HUES48 (cell line): ENCODE data around the gene PCNX2.

Source experiments
- H3K27ac ChIP-seq: one replicate; pipeline ENCODE4 v1.7.0; 2013; ENCODE audit warnings: low read depth, low read length, inconsistent platforms
- H3K27me3 ChIP-seq: 2 replicates; pipeline ENCODE4 v1.6.1; 2013; ENCODE audit warnings: mild to moderate bottlenecking, low read length; ENCODE audit not compliant: control insufficient read depth, insufficient read depth
- H3K36me3 ChIP-seq: 2 replicates; pipeline ENCODE4 v1.6.1; 2013; ENCODE audit warnings: low read length; ENCODE audit not compliant: control insufficient read depth, insufficient read depth
- H3K4me1 ChIP-seq: 2 replicates; pipeline ENCODE4 v1.6.1; 2013; ENCODE audit warnings: mild to moderate bottlenecking, low read length; ENCODE audit not compliant: control insufficient read depth, insufficient read depth
- H3K4me3 ChIP-seq: 2 replicates; pipeline ENCODE4 v1.5.1; 2013; ENCODE audit warnings: mild to moderate bottlenecking, low read depth, low read length
- H3K9ac ChIP-seq: 2 replicates; pipeline ENCODE4 v1.6.1; 2013; ENCODE audit warnings: mild to moderate bottlenecking, low read depth, low read length, moderate library complexity
- H3K9me3 ChIP-seq: 2 replicates; pipeline ENCODE4 v1.6.1; 2013; ENCODE audit warnings: low read length; ENCODE audit not compliant: control insufficient read depth, insufficient read depth

Gene PCNX2

DNA sequence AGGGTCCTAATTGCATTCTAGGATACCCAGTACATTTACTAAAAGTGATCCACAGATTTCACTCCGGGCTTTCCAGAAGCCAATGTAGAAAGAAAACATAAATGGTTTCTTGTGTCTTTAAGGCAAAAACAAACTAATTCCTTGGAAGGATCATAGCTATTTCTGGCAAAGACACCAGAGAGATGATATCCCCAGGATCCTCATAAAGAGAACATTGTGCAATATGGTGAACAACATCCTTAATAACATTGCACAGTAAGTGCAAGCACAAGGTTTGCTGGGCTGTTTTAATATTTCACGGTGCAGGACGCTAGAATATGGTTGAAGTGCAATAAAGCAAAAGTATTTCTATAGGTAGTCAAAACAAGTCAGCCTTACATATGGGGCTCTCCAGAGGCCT lies 262.2 kb downstream of the PCNX2 start:
- H3K27ac ChIP-seq = no peak overlapping the region
- H3K4me1 ChIP-seq = no peaks in the 10 kb centered on the region
- H3K9ac ChIP-seq = no peak overlapping the region
- no peak overlapping the region for H3K4me3 ChIP-seq
- H3K36me3 ChIP-seq = no peaks in the 10 kb centered on the region; the same call in 1 of the 2 replicates
- no peaks in the 10 kb centered on the region for H3K9me3 ChIP-seq
- no peaks in the 10 kb centered on the region for H3K27me3 ChIP-seq

GRCh38 chr1:233032916-233033315 lies 262.6 kb downstream of the PCNX2 start:
- Histone ChIP-seq H3K36me3 (no peaks in the 10 kb centered on the region), H3K27me3 (no peaks in the 10 kb centered on the region), H3K27ac (no peak overlapping the region), H3K4me3 (no peak overlapping the region), H3K9ac (no peak overlapping the region), H3K9me3 (no peaks in the 10 kb centered on the region), H3K4me1 (peaks cover 2% of the 10 kb centered on the region; the same call in 1 of the 2 replicates)

DNA sequence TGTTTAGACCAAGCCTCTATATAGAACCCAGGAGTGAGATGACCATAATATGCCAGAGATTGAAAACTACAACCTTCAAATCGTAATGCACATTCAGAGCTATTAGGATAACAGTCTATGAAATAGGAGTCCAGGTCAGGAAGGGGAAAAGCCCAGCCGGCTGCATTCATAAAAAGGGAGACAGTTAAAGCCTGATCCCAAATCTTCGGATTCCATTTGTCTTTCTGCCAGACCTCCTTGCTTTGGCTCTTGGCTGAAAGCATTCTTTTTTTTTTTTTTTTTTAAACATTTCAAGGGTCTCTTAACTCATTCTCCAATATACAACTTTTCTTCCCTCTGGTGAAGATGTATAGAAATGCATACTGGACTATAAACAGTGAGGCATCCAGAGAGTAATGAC lies 264.0 kb downstream of the PCNX2 start:
- Histone ChIP-seq H3K9ac (no peak overlapping the region), H3K27me3 (no peaks in the 10 kb centered on the region), H3K4me3 (no peak overlapping the region), H3K9me3 (no peaks in the 10 kb centered on the region), H3K36me3 (no peaks in the 10 kb centered on the region), H3K4me1 (peaks cover 13% of the 10 kb centered on the region), H3K27ac (no peak overlapping the region)

- Histone ChIP-seq H3K4me3 (no peak overlapping the region), H3K9ac (no peak overlapping the region), H3K27me3 (no peaks in the 10 kb centered on the region), H3K36me3 (peaks cover 4% of the 10 kb centered on the region; the same call in 1 of the 2 replicates), H3K4me1 (peaks cover 25% of the 10 kb centered on the region), H3K27ac (no peak overlapping the region), H3K9me3 (no peaks in the 10 kb centered on the region)
Observed at GRCh38 chr1:233027046-233027445, 268.5 kb downstream of the PCNX2 start.

DNA sequence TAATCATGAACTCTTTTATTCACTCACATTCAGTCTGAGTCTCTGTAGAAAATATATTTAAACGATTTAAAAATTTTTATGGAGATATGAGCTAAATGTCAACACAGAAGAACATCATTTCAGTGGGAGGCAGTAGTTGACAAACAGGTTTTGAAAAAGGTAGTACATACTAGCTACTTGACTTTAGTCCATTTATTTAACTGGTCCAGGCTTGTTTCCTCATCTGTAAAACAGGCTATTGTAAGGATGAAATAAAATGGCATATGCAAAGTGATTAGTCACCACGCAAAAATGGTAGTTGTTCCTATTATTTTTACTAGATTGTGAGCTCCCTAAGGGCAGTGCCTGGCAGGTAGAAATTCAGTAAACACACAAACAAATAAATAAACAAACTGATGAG lies 270.0 kb downstream of the PCNX2 start:
- Histone ChIP-seq H3K27ac (peak overlapping the region; percentile 46), H3K36me3 (peaks cover 4% of the 10 kb centered on the region; the same call in 1 of the 2 replicates), H3K4me3 (no peak overlapping the region)

GRCh38 chr1:233025157-233025556 lies 270.4 kb downstream of the PCNX2 start:
- Histone ChIP-seq H3K4me3 (no peak overlapping the region), H3K27ac (peak overlapping the region; percentile 46), H3K9me3 (no peaks in the 10 kb centered on the region)

More for the DNA sequence above, 270.0 kb downstream of the PCNX2 start:
- Histone ChIP-seq H3K4me1 (peaks cover 29% of the 10 kb centered on the region), H3K27me3 (no peaks in the 10 kb centered on the region), H3K9ac (no peak overlapping the region), H3K9me3 (no peaks in the 10 kb centered on the region)

GRCh38 chr1:233024199-233024598 lies 271.3 kb downstream of the PCNX2 start:
- Histone ChIP-seq H3K27ac (no peak overlapping the region), H3K4me3 (no peak overlapping the region), H3K9me3 (no peaks in the 10 kb centered on the region), H3K9ac (no peak overlapping the region), H3K36me3 (peaks cover 4% of the 10 kb centered on the region; the same call in 1 of the 2 replicates), H3K27me3 (no peaks in the 10 kb centered on the region), H3K4me1 (peaks cover 38% of the 10 kb centered on the region)

More at GRCh38 chr1:233025157-233025556, 270.4 kb downstream of the PCNX2 start:
- peaks cover 4% of the 10 kb centered on the region; the same call in 1 of the 2 replicates for H3K36me3 ChIP-seq
- peaks cover 33% of the 10 kb centered on the region for H3K4me1 ChIP-seq
- no peaks in the 10 kb centered on the region for H3K27me3 ChIP-seq
- H3K9ac ChIP-seq = no peak overlapping the region

DNA sequence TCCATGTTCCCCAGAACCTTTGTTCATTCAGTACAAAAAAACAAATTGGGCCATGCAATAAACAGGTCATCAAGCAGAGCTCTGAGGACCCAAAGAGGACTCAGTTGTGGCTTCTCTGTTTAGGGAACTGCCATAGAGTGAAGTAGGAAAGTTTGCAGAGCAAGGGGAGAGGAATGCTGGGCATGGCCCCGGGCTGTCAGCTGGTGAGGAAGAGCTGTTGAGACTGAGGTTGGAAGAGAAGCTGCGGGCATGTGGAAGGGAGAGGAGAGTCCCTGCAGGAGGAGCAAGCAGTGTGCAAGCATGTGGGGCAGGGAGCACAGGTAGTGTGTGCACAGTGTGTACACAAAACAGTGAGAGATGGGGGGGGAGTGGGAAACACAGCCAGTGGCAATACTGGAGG lies 273.3 kb downstream of the PCNX2 start:
- peaks cover 29% of the 10 kb centered on the region for H3K4me1 ChIP-seq
- H3K9ac ChIP-seq = no peak overlapping the region
- peaks cover 10% of the 10 kb centered on the region for H3K36me3 ChIP-seq
- H3K27me3 ChIP-seq = no peaks in the 10 kb centered on the region
- H3K4me3 ChIP-seq = no peak overlapping the region
- H3K27ac ChIP-seq = no peak overlapping the region
- no peaks in the 10 kb centered on the region for H3K9me3 ChIP-seq

DNA sequence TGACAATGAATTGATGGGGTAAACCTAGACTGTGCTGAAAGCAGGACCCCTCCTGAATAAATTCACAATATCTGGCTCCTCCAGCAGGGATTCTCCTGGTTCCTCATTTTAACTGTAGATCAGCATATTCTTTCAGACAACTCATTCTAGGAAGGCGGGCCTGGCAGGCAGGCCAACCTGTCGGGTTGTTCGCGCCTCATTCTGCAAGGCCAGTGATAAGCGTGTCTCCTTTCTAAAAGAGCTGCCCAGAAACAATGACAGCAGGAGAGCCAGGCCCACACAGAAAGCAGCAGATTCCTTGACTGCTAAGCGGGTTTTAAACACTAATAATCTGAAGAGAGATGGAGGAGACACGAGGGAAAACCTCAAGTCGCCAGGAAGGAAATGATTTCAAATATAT lies 275.1 kb downstream of the PCNX2 start:
- H3K27me3 ChIP-seq = no peaks in the 10 kb centered on the region
- H3K4me3 ChIP-seq = no peak overlapping the region
- no peak overlapping the region for H3K9ac ChIP-seq
- peaks cover 14% of the 10 kb centered on the region for H3K4me1 ChIP-seq
- no peaks in the 10 kb centered on the region for H3K9me3 ChIP-seq
- H3K27ac ChIP-seq = no peak overlapping the region
- peaks cover 13% of the 10 kb centered on the region for H3K36me3 ChIP-seq

DNA sequence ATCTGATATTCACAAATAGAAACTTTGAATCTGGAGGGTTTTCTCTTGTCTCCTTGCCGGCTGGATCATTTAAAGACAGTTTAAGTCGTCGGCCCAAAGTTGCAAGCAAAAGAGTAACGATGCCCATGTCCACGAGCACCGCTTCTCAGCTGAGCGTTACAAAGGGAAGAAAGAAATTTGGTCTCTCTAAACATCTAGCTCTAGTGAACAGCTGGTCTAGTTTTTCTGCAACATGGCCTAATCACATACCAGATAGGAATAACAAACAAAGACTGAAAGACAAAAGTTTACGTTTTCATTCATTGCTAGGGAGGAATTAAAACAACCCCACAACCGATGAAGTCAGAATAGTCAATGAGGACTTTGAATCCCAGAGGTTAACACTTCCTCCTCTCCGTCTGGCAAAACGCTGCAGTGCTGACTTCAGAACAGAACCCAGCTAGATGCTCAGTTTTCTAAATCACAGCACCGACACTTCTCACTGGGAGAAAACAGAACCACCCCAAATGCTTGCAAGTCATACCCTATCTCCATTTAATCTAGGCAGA lies 275.7 kb downstream of the PCNX2 start:
- Histone ChIP-seq H3K9ac (no peak overlapping the region), H3K27me3 (no peaks in the 10 kb centered on the region), H3K4me1 (peaks cover 13% of the 10 kb centered on the region; the same call in 1 of the 2 replicates), H3K4me3 (no peak overlapping the region), H3K9me3 (no peaks in the 10 kb centered on the region), H3K36me3 (peaks cover 13% of the 10 kb centered on the region), H3K27ac (no peak overlapping the region)

DNA sequence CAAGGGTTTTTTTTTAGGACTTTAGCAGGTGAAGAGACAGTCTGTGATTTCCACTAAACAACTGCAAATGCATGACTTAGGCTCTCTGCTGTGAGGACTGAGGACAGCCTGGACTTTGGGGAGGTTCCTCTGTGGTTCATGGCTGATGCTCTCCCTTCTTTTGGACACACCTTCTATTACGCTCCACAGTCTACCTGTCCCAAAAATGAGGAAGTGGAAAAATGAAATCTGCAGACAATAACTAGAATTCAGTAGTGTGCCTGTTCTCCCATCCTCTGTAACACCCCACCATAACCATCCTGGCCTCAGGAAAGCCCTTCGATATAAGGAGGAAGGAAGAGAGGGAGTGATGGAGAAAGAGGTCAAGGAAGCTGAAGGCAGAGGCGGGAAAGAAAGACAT lies 276.4 kb downstream of the PCNX2 start:
- H3K27ac ChIP-seq = no peak overlapping the region

More for the DNA sequence above, 276.4 kb downstream of the PCNX2 start:
- H3K4me1 ChIP-seq = peaks cover 13% of the 10 kb centered on the region; the same call in 1 of the 2 replicates
- H3K9ac ChIP-seq = no peak overlapping the region
- H3K4me3 ChIP-seq = no peak overlapping the region
- H3K9me3 ChIP-seq = no peaks in the 10 kb centered on the region
- peaks cover 16% of the 10 kb centered on the region for H3K36me3 ChIP-seq
- no peaks in the 10 kb centered on the region for H3K27me3 ChIP-seq
